SK-N-SH treated with all-trans-retinoic acid at 6 μM for 48 hours (cell line): Measurements from ENCODE around the gene SVOP.

Experiments used
- ATAC-seq: fragments of 200-7000 bp; cut with Tn5 transposase; 3 replicates; pipeline ENCODE4 v1.9.1; 2020; ENCODE audit warnings: mild to moderate bottlenecking, moderate library complexity
- ARNTL ChIP-seq: fragments of 450-650 bp; formaldehyde crosslinking; IDR thresholded peaks from 2 replicates; pipeline ENCODE4 v1.5.0; 2020; ENCODE audit warnings: low read depth, mild to moderate bottlenecking, moderate library complexity, borderline replicate concordance
- BACH2 ChIP-seq: fragments of 250-450 bp; sonication (Bioruptor Pico); IDR thresholded peaks from 2 replicates; pipeline ENCODE4 v1.9.0; 2021; ENCODE audit warnings: mild to moderate bottlenecking, borderline replicate concordance
- ESRRG ChIP-seq: fragments of 250-450 bp; sonication (Bioruptor Pico); IDR thresholded peaks from 2 replicates; pipeline ENCODE4 v1.6.1; 2021; ENCODE audit warnings: mild to moderate bottlenecking
- GLIS3 ChIP-seq: fragments of 250-450 bp; sonication (Bioruptor Pico); IDR thresholded peaks from 2 replicates; pipeline ENCODE4 v1.5.0; 2020; ENCODE audit warnings: mild to moderate bottlenecking, moderate library complexity
- ISL1 ChIP-seq: fragments of 250-450 bp; sonication (Bioruptor Pico); IDR thresholded peaks from 2 replicates; pipeline ENCODE4 v2.1.2; 2022; ENCODE audit warnings: mild to moderate bottlenecking, moderate library complexity
- OSR1 ChIP-seq: fragments of 250-450 bp; sonication (Bioruptor Pico); IDR thresholded peaks from 2 replicates; pipeline ENCODE4 v1.8.0; 2022; ENCODE audit warnings: moderate library complexity, mild to moderate bottlenecking, inconsistent platforms
- PPARA ChIP-seq: fragments of 250-450 bp; sonication (Bioruptor Pico); IDR thresholded peaks from 2 replicates; pipeline ENCODE4 v1.5.0; 2020; ENCODE audit warnings: mild to moderate bottlenecking, borderline replicate concordance
- RARB ChIP-seq: fragments of 250-450 bp; sonication (Bioruptor Pico); IDR thresholded peaks from 2 replicates; pipeline ENCODE4 v1.8.0; 2021; ENCODE audit warnings: mild to moderate bottlenecking, moderate library complexity
- SNAI2 ChIP-seq: fragments of 250-450 bp; sonication (Bioruptor Pico); IDR thresholded peaks from 2 replicates; pipeline ENCODE4 v1.5.0; 2020; ENCODE audit warnings: mild to moderate bottlenecking, moderate library complexity
- TCF4 ChIP-seq: fragments of 250-450 bp; sonication (Bioruptor Pico); IDR thresholded peaks from 2 replicates; pipeline ENCODE4 v1.8.0; 2021; ENCODE audit warnings: mild to moderate bottlenecking, moderate library complexity, borderline replicate concordance
- TOX ChIP-seq: fragments of 250-450 bp; sonication (Bioruptor Pico); IDR thresholded peaks from 2 replicates; pipeline ENCODE4 v1.8.0; 2021; ENCODE audit warnings: mild to moderate bottlenecking, moderate library complexity, borderline replicate concordance
- ZC3H10 ChIP-seq: fragments of 250-450 bp; sonication (Bioruptor Pico); IDR thresholded peaks from 2 replicates; pipeline ENCODE4 v1.5.1; 2021; ENCODE audit warnings: mild to moderate bottlenecking, moderate library complexity
- ZFP3 ChIP-seq: fragments of 250-450 bp; sonication (Bioruptor Pico); IDR thresholded peaks from 2 replicates; pipeline ENCODE4 v1.5.0; 2020; ENCODE audit warnings: mild to moderate bottlenecking, moderate library complexity
- ZFP30 ChIP-seq: fragments of 450-650 bp; formaldehyde crosslinking; IDR thresholded peaks from 2 replicates; pipeline ENCODE4 v1.5.0; 2022; ENCODE audit warnings: mild to moderate bottlenecking, moderate library complexity
- ZNF565 ChIP-seq: fragments of 450-650 bp; formaldehyde crosslinking; conservative IDR thresholded peaks from 2 replicates; pipeline ENCODE4 v1.5.0; 2020; ENCODE audit warnings: low read depth, mild to moderate bottlenecking, moderate library complexity
- ZNF70 ChIP-seq: fragments of 450-650 bp; formaldehyde crosslinking; IDR thresholded peaks from 2 replicates; pipeline ENCODE4 v1.5.0; 2020; ENCODE audit warnings: mild to moderate bottlenecking, moderate library complexity
- ZNF8 ChIP-seq: fragments of 450-650 bp; formaldehyde crosslinking; IDR thresholded peaks from 2 replicates; pipeline ENCODE4 v1.5.0; 2020; ENCODE audit warnings: mild to moderate bottlenecking, moderate library complexity
- TF ChIP-seq, protein P1 (sequence below): fragments of 250-450 bp; sonication (Bioruptor Pico); IDR thresholded peaks from 2 replicates; pipeline ENCODE4 v1.5.1; 2021; ENCODE audit warnings: mild to moderate bottlenecking, moderate library complexity
- TF ChIP-seq, protein P2 (sequence below): fragments of 250-450 bp; sonication (Bioruptor Pico); IDR thresholded peaks from 2 replicates; pipeline ENCODE4 v1.5.1; 2020; ENCODE audit warnings: low read depth, mild to moderate bottlenecking, moderate library complexity
- TF ChIP-seq, protein P3 (sequence below): fragments of 250-450 bp; sonication (Bioruptor Pico); IDR thresholded peaks from 2 replicates; pipeline ENCODE4 v1.5.0; 2020; ENCODE audit warnings: mild to moderate bottlenecking, moderate library complexity
- TF ChIP-seq, protein P4 (sequence below): fragments of 250-450 bp; sonication (Bioruptor Pico); IDR thresholded peaks from 2 replicates; pipeline ENCODE4 v1.8.0; 2020; ENCODE audit warnings: mild to moderate bottlenecking, moderate library complexity, borderline replicate concordance
- TF ChIP-seq, protein P5 (sequence below): fragments of 250-450 bp; sonication (Bioruptor Pico); IDR thresholded peaks from 2 replicates; pipeline ENCODE4 v1.8.0; 2021; ENCODE audit warnings: low read depth, mild to moderate bottlenecking, moderate library complexity, borderline replicate concordance

SVOP gene

DNA sequence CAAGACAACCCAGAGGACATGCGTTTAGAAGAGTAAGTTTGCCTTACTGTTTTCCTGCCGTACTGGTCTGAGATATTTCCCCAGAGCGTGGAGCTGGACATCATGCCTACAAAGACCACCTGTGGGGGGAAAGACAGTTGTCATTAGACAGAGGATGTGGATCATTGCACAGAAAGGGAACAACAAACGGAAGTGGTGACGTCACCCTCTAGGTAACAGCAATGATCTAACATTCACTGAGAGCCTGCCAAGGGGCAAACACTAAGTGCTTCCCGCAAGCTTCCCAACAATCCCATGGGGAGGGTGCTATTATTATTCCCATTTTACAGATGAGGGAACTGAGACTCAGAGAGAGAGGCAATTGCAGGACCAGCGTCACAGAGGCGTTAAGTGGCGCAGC, 48.5 kb downstream of the SVOP start:
- TF ChIP-seq, protein P1, sequence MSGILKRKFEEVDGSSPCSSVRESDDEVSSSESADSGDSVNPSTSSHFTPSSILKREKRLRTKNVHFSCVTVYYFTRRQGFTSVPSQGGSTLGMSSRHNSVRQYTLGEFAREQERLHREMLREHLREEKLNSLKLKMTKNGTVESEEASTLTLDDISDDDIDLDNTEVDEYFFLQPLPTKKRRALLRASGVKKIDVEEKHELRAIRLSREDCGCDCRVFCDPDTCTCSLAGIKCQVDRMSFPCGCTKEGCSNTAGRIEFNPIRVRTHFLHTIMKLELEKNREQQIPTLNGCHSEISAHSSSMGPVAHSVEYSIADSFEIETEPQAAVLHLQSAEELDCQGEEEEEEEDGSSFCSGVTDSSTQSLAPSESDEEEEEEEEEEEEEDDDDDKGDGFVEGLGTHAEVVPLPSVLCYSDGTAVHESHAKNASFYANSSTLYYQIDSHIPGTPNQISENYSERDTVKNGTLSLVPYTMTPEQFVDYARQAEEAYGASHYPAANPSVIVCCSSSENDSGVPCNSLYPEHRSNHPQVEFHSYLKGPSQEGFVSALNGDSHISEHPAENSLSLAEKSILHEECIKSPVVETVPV (CRISPR knock-in tag), result no peak
- TF ChIP-seq TCF4 (no peak), ESRRG (no peak), ARNTL (no peak), ZC3H10 (CRISPR knock-in tag) (no peak), ZNF565 (CRISPR knock-in tag) (no peak), ZFP30 (CRISPR knock-in tag) (no peak), TOX (CRISPR knock-in tag) (no peak), OSR1 (CRISPR knock-in tag) (no peak), GLIS3 (no peak), ZNF8 (no peak), PPARA (CRISPR knock-in tag) (no peak), ISL1 (CRISPR knock-in tag) (no peak), SNAI2 (CRISPR knock-in tag) (no peak), BACH2 (CRISPR knock-in tag) (no peak), ZFP3 (CRISPR knock-in tag) (no peak), ZNF70 (CRISPR knock-in tag) (no peak)
- TF ChIP-seq, protein P2, sequence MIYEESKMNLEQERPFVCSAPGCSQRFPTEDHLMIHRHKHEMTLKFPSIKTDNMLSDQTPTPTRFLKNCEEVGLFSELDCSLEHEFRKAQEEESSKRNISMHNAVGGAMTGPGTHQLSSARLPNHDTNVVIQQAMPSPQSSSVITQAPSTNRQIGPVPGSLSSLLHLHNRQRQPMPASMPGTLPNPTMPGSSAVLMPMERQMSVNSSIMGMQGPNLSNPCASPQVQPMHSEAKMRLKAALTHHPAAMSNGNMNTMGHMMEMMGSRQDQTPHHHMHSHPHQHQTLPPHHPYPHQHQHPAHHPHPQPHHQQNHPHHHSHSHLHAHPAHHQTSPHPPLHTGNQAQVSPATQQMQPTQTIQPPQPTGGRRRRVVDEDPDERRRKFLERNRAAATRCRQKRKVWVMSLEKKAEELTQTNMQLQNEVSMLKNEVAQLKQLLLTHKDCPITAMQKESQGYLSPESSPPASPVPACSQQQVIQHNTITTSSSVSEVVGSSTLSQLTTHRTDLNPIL (CRISPR knock-in tag), result no peak
- TF ChIP-seq, protein P3, sequence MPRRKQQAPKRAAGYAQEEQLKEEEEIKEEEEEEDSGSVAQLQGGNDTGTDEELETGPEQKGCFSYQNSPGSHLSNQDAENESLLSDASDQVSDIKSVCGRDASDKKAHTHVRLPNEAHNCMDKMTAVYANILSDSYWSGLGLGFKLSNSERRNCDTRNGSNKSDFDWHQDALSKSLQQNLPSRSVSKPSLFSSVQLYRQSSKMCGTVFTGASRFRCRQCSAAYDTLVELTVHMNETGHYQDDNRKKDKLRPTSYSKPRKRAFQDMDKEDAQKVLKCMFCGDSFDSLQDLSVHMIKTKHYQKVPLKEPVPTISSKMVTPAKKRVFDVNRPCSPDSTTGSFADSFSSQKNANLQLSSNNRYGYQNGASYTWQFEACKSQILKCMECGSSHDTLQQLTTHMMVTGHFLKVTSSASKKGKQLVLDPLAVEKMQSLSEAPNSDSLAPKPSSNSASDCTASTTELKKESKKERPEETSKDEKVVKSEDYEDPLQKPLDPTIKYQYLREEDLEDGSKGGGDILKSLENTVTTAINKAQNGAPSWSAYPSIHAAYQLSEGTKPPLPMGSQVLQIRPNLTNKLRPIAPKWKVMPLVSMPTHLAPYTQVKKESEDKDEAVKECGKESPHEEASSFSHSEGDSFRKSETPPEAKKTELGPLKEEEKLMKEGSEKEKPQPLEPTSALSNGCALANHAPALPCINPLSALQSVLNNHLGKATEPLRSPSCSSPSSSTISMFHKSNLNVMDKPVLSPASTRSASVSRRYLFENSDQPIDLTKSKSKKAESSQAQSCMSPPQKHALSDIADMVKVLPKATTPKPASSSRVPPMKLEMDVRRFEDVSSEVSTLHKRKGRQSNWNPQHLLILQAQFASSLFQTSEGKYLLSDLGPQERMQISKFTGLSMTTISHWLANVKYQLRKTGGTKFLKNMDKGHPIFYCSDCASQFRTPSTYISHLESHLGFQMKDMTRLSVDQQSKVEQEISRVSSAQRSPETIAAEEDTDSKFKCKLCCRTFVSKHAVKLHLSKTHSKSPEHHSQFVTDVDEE, result no peak
- TF ChIP-seq, protein P4, sequence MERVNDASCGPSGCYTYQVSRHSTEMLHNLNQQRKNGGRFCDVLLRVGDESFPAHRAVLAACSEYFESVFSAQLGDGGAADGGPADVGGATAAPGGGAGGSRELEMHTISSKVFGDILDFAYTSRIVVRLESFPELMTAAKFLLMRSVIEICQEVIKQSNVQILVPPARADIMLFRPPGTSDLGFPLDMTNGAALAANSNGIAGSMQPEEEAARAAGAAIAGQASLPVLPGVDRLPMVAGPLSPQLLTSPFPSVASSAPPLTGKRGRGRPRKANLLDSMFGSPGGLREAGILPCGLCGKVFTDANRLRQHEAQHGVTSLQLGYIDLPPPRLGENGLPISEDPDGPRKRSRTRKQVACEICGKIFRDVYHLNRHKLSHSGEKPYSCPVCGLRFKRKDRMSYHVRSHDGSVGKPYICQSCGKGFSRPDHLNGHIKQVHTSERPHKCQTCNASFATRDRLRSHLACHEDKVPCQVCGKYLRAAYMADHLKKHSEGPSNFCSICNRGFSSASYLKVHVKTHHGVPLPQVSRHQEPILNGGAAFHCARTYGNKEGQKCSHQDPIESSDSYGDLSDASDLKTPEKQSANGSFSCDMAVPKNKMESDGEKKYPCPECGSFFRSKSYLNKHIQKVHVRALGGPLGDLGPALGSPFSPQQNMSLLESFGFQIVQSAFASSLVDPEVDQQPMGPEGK, result no peak
- TF ChIP-seq, all 23 proteins: peak for 0
- no peak for ATAC-seq

DNA sequence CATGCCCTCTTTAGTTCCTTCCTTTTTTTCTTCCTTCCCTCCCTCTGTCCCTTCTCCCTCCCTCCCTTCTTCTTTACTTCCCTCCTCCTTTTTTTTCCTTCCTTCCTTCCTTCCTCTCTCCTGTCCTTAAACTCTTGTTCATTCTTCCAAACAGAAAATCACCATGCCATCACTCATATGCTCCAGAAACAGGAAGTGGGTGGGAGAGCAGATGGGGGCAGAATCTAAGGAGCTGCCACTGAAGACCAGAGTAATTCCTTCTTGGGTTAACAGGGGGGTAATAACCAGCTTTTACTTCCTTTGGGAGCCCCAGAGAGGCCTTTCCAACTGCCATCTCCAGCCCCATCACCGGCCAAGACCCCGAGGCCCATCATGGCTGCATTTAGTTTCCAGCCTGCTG, 51.2 kb downstream of the SVOP start:
- TF ChIP-seq, protein P3, result no peak
- ATAC-seq, result no peak

DNA sequence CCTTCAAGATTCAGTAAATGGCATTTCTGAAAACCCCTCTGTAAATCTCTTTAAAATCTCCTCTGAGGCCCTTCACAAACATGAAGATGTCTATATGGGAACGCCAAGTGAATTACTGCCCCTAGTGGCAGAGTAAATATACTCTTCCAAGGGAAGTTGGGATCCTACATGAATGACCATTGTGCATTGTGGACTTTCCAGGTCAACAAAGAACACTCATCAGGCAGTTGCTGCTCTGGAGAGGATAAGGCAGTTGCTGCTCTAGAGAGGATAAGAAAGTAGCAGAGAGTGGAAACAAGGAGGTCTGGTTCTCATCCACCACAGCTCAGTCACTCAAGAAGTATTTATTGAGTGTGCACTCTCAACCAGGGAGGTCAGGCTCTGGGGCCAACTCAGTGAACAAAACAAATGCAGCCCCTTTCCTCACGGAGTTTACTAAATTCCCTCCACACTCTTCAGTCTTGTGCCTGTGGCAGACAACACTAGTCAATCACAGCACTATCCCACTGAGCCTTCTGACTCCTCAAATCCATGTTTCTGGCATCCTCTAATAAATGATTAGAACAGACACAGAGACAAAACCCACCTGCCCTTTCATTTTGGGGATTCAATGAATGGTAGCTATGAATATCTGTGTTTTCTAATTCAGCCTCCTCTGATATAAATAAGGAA, 52.9 kb downstream of the SVOP start:
- ATAC-seq, result peak; percentile 44; the same call in 2 of the 3 replicates
- TF ChIP-seq ZC3H10 (CRISPR knock-in tag) (no peak), BACH2 (CRISPR knock-in tag) (no peak), ESRRG (no peak), RARB (no peak), PPARA (CRISPR knock-in tag) (no peak), GLIS3 (no peak), TOX (CRISPR knock-in tag) (no peak), ISL1 (CRISPR knock-in tag) (no peak)
- TF ChIP-seq, protein P4, result no peak
- TF ChIP-seq, protein P5, sequence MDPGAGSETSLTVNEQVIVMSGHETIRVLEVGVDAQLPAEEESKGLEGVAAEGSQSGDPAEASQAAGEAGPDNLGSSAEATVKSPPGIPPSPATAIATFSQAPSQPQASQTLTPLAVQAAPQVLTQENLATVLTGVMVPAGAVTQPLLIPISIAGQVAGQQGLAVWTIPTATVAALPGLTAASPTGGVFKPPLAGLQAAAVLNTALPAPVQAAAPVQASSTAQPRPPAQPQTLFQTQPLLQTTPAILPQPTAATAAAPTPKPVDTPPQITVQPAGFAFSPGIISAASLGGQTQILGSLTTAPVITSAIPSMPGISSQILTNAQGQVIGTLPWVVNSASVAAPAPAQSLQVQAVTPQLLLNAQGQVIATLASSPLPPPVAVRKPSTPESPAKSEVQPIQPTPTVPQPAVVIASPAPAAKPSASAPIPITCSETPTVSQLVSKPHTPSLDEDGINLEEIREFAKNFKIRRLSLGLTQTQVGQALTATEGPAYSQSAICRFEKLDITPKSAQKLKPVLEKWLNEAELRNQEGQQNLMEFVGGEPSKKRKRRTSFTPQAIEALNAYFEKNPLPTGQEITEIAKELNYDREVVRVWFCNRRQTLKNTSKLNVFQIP (CRISPR knock-in tag), result no peak
